Dedifferentiated amniotic fluid mesenchymal stem cell (primary cell): ENCODE results near the gene USF2.
A peak's percentile ranks its signal among the peaks of the same experiment; 100 is the strongest.

Experiments used
- DNase-seq: peaks from one replicate; pipeline ENCODE4 v3.0.0-alpha.2; 2016; ENCODE audit errors: extremely low spot score

The USF2 gene

DNA sequence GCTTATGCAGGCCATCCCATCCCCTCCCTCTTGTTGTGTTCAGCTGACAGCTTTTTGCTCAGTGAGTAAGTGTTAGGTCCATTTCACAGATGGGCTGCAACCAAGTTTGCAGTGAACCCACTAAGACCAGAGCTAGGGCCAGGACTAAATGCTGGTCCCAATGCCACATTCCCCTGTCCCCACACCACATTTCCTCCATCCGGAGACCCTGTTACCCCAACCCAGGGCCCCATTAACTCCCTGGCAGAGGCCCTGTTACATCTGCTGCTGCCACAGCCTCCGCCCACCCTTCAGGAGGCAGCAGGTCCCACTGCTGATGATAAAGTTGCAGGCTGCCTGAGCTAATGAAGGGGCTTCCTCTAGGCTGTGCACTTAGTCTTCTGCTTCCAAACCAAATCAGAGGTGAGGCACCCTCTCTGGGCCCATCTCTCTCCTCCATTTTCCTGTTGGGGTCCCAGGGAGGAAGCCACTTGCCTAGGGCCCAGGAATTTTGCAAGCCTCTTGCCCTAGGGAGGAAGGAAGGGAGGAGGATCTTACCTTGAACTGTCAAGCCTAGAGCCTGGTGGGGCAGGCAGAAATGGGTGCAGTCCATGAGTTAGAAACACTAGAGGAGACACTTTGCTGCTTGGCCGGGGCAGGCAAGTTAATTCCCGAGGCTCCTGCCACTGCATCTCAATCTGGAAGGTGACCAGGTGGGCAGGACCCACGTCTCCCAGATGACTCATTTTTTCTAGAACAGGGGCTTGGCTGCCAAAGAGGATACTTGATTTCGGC, 3.4 kb upstream of the USF2 start:
- DNase-seq, result no peak

DNA sequence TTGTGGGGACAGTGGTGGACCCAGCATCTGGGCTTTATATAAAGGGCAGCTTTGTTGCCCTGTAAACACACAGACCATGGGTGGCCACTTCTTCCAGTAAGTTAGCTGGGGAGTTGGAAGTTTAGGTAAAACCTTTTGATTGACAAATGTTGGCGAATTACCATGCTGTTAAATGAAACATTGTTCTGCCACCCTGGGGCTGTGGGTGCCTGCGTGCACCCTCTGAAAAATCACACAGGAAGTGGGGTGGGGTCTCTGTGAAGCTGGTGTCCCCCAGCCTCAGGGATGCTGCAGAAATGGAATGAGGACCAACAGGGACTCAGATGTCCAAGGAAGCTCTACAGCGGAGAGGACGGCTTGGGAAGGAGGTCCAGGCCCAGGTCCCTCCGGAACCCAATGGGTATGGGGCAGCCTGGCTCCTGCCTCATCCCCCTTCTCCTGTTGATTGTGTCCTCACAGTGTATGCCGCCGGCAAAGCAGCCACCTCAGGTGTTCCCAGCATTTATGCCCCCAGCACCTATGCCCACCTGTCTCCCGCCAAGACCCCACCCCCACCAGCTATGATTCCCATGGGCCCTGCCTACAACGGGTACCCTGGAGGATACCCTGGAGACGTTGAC, 2.8 kb upstream of the USF2 start:
- DNase-seq, result no peak

DNA sequence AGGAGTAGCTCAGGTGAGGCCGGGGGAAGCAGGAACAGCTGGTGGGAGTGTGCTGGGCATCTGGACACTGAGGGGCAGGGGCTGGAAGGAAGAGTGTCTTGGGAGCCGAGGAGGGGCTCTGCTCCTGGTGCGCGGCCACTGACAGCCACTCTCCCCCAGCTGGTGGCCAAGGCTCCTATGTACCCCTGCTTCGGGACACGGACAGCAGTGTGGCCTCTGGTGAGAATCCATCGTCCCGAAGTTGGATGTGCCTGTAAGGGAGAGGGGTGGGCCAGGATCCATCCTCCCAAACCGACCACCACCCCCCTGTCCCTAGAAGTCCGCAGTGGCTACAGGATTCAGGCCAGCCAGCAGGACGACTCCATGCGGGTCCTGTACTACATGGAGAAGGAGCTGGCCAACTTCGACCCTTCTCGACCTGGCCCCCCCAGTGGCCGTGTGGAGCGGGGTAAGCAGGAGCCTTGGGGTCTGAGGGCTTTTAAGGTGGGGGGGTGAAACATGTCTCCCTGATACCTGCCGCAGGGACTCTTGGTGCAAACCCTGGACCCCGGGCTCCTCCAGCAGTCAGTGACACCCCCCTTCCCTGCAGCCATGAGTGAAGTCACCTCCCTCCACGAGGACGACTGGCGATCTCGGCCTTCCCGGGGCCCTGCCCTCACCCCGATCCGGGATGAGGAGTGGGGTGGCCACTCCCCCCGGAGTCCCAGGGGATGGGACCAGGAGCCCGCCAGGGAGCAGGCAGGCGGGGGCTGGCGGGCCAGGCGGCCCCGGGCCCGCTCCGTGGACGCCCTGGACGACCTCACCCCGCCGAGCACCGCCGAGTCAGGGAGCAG, 2.0 kb upstream of the USF2 start:
- no peak for DNase-seq

DNA sequence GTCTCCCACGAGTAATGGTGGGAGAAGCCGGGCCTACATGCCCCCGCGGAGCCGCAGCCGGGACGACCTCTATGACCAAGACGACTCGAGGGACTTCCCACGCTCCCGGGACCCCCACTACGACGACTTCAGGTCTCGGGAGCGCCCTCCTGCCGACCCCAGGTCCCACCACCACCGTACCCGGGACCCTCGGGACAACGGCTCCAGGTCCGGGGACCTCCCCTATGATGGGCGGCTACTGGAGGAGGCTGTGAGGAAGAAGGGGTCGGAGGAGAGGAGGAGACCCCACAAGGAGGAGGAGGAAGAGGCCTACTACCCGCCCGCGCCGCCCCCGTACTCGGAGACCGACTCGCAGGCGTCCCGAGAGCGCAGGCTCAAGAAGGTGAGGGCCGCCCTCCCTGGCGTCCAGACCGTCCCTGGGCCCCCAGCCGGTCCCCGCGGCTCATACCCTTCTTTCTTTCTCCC, 1.4 kb upstream of the USF2 start:
- DNase-seq, result peak; percentile 24

DNA sequence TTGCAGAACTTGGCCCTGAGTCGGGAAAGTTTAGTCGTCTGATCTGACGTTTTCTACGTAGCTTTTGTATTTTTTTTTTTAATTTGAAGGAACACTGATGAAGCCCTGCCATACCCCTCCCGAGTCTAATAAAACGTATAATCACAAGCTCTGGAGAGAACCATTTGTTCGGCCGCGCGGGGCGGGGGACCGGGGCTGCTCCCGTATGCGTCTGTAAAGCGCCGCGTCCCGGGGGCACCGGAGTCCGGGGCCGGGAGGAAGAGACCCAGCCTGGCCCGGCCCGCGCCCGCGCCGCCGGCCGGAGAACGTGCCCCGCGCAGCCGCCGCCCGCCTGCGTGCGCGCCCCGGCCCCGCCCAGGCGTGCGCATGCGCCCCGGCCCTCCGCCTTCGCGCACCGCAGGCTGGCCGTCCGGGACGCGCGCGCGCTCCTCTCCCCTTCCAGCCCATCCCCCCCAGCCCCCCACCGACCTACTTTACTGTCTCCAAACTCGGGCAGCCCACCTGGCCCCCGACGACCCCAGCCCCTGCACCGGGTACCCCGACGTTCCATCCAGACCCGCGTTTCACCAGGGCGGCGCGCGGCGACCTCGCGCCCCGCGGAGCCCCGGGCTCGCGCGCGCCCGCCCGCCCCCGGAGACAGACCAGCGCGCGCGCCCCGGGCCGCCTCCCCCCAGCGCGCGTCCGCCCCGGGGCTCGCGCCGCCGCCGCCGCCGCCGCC, 785 bp upstream of the USF2 start:
- DNase-seq, result peak; percentile 43

DNA sequence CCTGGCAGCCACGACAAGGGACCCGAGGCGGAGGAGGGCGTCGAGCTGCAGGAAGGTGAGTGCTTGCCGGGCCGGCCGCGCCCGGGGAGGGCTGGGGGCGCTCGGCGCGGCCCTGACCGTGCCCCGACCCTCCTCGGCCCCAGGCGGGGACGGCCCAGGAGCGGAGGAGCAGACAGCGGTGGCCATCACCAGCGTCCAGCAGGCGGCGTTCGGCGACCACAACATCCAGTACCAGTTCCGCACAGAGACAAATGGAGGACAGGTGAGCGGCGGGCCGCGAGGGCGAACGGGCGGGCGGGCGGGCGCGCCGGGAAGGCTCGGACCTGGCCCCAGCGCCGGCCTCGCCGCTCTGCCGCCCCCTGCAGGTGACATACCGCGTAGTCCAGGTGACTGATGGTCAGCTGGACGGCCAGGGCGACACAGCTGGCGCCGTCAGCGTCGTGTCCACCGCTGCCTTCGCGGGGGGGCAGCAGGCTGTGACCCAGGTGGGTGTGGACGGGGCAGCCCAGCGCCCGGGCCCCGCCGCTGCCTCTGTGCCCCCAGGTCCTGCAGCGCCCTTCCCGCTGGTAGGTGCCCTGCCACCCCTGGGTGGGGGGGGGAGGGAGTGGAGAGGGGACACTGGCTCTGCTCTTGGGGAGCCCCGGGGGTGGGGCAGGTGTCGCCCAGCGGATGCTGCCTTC, 816 bp downstream of the USF2 start:
- DNase-seq, result peak; percentile 47

DNA sequence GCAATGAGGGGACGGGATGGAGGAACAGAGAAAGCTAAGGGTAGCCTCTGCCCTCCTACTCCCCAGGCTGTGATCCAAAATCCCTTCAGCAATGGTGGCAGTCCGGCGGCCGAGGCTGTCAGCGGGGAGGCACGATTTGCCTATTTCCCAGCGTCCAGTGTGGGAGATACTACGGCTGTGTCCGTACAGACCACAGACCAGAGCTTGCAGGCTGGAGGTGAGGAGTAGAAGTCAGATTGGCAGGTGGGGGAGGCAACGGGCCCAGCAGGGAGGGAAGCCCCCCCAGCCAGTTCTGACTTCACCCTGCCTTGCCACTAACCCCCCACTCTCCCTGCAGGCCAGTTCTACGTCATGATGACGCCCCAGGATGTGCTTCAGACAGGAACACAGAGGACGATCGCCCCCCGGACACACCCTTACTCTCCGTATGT, 1.6 kb downstream of the USF2 start:
- no peak for DNase-seq

- no peak for DNase-seq
Observed at GRCh38 chr19:35271546-35271945, 2.8 kb downstream of the USF2 start.

DNA sequence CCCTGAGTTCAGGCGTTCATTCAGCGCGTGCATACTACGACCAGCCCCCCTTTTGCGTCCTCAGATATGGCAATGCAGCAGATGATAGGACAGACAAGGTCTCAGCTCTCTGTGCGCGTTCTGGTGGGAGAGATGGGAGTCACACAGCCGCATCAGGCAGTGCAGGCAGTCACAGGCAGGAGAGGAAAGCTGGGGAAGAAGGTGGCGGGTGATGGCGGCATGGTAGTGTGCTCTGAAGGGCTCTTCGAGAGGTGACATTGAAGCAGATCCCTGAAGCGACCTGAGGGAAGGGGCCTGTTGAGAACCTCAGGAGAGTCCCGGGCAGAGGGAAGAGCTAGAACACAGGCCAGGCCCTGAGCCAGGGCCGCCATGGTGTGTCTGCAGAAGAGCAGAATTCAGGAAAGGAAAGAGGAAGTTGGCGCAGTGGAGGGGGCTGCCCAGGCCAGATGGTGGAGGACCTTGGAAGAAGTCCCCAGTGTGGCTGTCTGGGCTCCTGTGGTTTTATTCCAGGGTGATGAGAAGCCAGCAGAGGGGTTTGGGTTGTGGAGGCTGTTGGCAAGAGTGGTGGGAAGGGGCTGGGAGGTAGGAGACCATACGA, 3.5 kb downstream of the USF2 start:
- no peak for DNase-seq

DNA sequence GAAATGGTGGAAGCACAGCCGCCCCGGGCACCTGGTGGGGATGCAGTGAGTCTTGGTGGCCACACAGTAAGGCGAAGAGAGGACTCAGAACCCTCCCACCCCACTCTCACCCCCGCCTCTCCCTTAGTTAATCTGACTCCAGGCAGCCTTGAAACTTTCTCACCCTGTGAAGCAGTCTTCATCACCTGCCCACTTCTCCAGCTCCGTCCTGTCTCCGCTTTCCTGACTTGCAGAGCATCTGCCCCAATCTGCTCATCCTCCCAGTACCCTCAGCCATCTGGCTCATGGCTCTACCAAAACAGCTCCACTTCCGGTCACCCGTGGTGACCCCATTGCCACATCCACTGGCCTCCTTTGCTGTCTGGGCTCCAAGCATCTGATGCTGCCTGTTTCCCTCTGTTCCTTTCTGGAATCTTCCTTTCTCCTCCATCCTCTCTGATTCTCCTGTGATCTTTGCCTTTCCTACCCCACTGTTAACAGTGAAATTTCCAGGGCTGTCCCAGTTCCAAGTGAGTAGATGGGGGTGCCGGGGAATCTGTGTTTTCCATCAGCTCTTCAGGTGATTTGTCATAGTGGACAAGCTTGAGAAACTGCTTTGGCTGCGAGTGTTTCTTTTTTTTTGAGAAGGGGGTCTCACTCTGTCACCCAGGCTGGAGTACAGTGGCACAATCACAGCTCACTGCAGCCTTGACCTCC, 4.3 kb downstream of the USF2 start:
- DNase-seq, result no peak

DNA sequence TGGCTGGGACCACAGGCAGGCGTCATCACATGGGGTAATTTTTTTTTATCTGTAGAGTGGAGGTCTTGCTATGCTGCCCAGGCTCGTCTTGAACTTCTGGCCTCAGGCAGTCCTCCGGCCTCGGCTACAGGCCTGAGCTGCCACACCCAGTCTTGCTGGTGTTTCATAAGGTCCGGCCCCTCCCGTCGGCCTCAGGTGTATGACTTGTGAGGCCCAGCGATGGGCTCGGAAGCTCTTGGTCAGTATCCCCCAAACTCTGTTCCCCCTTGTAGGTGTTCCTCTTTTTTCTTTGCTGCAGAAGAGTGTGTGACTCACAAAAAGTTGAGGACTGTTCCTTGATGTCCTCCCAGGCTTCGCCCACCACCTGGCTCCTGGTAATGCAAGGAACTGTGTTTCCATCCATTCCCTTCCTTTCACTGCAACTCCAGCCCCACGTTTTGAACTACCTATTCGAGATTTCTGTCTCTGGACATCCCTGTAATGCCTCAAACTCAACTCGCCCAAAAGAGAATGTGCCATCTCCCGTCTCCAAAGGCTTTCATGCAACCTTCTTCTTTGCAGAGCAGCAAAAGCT, 5.0 kb downstream of the USF2 start:
- DNase-seq, result no peak

DNA sequence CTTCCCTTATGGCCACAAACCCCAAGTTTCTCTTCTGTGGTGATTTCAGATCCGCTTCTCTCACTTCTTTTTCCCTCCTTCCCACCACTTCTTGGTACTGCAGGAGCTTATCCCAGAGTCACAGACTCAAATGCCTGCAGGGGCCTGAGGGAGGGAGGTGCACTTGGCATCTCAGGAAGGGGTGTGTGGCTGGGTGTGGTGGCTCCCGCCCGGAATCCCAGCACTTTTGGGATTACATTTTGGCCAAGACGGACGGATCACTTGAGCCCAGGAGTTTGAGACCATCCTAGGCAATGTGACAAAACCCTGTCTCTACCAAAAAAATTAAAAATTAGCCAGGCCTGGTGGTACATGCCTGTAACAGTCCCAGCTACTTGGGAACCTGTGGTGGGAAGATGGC, 5.6 kb downstream of the USF2 start:
- no peak for DNase-seq

GRCh38 chr19:35276706-35277281, 8.0 kb downstream of the USF2 start:
- no peak for DNase-seq

DNA sequence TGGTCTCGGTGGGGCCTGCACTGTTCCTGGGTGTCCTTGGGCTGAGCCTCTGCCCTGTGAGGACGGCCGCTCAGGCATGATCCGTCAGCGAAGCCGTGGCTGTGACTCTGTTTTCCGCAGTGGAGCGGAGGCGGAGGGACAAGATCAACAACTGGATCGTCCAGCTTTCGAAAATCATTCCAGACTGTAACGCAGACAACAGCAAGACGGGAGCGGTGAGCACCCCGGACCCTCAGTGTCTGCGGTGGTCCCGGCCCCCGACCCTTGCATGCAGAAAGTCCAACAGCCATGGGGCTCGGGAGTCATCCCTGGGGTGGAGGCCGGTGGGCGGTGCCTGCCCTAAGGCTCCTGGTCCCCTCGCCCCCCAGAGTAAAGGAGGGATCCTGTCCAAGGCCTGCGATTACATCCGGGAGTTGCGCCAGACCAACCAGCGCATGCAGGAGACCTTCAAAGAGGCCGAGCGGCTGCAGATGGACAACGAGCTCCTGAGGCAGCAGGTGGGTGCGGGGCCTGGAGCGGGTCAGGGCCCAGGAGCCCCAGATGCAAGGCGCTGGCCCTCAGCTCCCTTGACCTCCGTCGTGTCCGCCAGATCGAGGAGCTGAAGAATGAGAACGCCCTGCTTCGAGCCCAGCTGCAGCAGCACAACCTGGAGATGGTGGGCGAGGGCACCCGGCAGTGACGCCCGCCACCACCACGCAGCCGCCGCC, 10.0 kb downstream of the USF2 start:
- no peak for DNase-seq

GRCh38 chr19:35279374-35279773, 10.6 kb downstream of the USF2 start:
- no peak for DNase-seq

DNA sequence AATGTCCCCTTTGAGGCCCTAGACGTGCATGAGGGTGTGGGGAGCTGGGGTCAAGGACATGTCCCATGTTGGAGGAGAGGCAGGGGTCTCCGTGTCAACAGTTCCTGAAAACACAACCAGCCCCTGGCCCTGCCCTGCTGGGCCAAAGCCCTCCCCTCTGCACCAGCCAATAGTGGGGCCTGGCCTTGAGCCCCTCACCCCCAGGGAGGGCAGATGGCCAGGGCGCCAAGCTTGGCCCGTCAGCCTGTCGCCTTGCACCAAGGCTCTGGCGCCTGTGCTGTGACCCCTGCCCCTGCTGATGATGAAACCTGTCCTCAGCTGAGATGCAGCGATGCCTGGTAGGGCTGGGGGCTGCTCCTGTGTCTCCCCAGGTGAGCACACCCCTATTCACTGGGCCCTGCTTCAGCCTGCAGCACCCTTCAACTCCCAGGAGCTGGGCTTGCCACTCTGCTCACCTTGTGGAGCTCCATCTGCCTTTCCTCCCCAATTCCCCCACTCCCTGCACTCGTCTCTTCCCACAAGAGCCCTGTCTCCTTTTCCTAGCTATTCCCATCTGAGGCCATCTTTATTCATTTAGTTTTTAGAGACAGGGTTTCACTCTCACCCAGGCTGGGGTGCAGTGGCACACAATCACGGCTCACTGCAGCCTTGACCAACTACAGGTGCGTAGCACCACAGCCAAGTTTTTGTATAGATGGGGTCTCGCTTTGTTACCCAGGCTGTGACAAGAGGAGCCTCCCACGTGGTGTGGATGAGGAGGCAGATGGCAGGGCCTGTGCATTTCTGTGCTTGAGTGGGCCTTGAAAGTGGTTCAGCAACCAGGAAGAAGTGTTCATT, 11.4 kb downstream of the USF2 start:
- DNase-seq, result no peak

DNA sequence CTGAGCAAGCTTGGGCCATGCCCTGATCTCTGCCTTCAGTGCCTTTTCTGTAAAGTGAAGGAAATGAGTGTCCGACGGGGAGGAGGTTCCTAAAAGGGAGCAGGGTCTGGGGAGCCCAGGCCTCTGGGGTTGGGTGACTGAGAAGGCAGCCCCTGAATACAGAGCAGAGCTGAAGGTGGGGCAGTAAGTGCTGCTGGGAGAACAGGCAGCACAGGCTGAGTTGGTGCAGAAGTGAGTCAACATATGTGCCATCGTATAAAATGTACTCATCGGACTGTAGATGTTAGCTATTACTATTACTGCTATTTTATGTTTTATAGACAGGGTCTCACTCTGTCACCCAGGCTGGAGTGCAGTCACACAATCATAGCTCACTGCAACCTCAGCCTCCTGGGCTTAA, 12.5 kb downstream of the USF2 start:
- no peak for DNase-seq
